Uterus (tissue), 2 donors: ENCODE results near the gene GRK5.

Source experiments
- POLR2A ChIP-seq, 2 donors: fragments of 450-650 bp; IDR thresholded peaks; one replicate each; pipeline ENCODE4 v1.6.1; 2016; ENCODE audit warnings: antibody characterized with exemption in 2 of 2, mild to moderate bottlenecking in 1 of 2, moderate library complexity in 1 of 2
- TF ChIP-seq, protein P1 (sequence below), 4 experiments: fragments of 200-600 bp in 2 of 4; fragments of 450-650 bp in 2 of 4; sonication (generic) in 2 of 4; IDR thresholded peaks; one replicate each; pipeline ENCODE4 v1.5.1; 2016 to 2019; ENCODE audit warnings: antibody characterized with exemption in 4 of 4, mild to moderate bottlenecking in 2 of 4, moderate library complexity in 1 of 4

DNA sequence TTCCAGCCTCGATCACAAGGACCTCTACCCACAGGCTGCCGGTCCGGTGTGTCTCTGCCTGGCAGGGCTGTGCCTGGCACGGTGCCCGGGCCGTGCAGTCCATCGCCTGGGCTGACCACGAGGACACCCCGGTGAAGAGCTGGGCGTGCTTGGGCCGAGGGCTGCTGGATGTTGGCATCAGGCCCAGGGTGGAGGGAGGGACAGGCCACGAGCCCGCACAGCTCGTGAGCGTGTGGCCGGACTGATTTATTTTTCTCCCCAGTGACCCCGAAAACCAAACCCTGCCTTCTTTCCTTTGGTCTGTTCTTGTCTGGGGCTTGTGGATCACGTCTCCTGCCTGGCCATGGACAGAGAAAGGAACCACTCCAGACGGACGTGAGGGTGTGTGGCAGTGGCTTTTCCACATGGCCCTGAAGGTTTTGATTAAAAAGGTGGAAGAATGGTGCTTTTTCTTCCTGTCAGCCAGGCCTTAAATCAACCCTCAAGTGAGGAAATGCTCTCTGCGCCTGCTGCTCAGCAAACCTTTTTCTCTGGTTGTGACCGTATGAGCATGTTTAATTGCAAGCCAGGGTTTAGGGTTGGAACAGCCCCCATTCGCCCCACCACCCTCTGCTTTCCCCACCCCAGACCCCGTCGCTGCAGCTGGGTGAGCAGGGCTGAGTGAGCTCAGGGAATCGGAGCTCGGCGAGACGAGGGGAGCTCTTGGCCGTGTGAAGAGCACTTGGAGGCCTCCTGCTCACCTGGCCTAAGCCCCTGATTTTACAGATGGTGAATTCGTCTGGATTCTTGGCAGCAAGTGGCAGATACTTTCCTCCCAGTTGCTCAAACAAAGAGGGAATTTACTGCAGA lies 205.1 kb downstream of the GRK5 start:
- TF ChIP-seq, protein P1, sequence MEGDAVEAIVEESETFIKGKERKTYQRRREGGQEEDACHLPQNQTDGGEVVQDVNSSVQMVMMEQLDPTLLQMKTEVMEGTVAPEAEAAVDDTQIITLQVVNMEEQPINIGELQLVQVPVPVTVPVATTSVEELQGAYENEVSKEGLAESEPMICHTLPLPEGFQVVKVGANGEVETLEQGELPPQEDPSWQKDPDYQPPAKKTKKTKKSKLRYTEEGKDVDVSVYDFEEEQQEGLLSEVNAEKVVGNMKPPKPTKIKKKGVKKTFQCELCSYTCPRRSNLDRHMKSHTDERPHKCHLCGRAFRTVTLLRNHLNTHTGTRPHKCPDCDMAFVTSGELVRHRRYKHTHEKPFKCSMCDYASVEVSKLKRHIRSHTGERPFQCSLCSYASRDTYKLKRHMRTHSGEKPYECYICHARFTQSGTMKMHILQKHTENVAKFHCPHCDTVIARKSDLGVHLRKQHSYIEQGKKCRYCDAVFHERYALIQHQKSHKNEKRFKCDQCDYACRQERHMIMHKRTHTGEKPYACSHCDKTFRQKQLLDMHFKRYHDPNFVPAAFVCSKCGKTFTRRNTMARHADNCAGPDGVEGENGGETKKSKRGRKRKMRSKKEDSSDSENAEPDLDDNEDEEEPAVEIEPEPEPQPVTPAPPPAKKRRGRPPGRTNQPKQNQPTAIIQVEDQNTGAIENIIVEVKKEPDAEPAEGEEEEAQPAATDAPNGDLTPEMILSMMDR (IDR thresholded peaks at IDR 0.05), result peak in 1 of 4 experiments; percentile 26
- TF ChIP-seq POLR2A (IDR thresholded peaks at IDR 0.05), result no peak
